DND-41 (cell line): ENCODE measurements around the gene FMOD.

ENCODE experiments used
- EZH2 ChIP-seq: IDR thresholded peaks from 3 replicates; pipeline ENCODE4 v1.6.1; 2012; ENCODE audit warnings: borderline replicate concordance, low read depth, mild to moderate bottlenecking, moderate library complexity, low read length, inconsistent platforms; ENCODE audit not compliant: severe bottlenecking
- TF ChIP-seq, protein P1 (sequence below): IDR thresholded peaks from 2 replicates; pipeline ENCODE4 v1.5.1; 2012; ENCODE audit warnings: borderline replicate concordance, low read length, moderate library complexity, mild to moderate bottlenecking; ENCODE audit not compliant: poor library complexity, severe bottlenecking; ENCODE audit errors: extremely low read depth

DNA sequence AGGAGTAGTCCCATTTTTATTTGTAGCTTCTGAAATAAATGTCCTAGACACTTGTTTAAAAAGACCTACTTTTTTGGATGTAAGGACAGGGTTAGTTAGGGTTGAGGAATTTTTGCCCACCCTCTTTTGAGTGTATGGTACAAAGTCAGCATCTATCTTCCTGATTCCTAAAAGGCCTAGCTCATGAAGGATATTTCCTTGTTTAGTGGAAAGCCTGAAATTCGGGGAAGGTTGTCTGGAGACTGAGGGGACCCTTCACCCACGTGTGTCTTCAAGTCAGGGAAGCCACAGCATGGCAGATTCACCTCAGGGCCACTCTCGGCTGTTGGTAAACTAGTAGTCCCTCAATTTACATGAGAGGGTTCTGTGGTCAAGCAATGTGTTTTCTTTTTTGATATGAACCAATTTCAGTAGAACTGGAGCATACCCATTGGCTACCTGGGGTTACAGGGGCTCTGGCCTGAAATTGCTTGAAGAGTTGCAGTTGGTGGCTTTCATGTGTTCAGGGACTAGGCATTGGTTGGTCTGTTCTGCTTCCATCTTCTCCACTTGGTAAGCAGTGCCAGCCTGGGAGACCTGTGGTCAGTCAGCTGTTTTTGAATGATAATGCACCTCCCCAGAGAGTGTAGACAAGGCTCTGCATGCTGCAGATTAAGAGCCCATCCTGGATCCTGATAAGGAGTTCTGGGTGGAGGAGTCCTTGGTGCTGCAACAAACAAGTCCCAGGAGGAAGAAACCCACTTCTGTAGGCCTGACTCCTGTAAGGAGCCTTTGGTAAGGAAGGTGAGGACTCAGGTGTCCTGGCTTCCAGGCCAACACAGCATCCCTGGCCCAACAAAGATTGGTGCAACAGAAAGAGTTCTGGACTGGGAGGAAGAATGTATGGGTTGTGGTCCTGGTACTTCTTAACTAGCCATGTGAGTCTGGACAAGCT lies 39.3 kb downstream of the FMOD start:
- TF ChIP-seq, protein P1, sequence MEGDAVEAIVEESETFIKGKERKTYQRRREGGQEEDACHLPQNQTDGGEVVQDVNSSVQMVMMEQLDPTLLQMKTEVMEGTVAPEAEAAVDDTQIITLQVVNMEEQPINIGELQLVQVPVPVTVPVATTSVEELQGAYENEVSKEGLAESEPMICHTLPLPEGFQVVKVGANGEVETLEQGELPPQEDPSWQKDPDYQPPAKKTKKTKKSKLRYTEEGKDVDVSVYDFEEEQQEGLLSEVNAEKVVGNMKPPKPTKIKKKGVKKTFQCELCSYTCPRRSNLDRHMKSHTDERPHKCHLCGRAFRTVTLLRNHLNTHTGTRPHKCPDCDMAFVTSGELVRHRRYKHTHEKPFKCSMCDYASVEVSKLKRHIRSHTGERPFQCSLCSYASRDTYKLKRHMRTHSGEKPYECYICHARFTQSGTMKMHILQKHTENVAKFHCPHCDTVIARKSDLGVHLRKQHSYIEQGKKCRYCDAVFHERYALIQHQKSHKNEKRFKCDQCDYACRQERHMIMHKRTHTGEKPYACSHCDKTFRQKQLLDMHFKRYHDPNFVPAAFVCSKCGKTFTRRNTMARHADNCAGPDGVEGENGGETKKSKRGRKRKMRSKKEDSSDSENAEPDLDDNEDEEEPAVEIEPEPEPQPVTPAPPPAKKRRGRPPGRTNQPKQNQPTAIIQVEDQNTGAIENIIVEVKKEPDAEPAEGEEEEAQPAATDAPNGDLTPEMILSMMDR, result no peak
- no peak for TF ChIP-seq EZH2
